NT2/D1 (cell line): ENCODE data around the gene DPEP2NB.

ENCODE experiments used
- SUZ12 ChIP-seq: IDR thresholded peaks from 2 replicates; pipeline ENCODE4 v1.6.1; 2011; ENCODE audit not compliant: insufficient read length, insufficient read depth; ENCODE audit errors: extremely low read depth
- YY1 ChIP-seq: IDR thresholded peaks from 2 replicates; pipeline ENCODE4 v1.6.1; 2011; ENCODE audit not compliant: insufficient read length, insufficient read depth
- ZNF274 ChIP-seq: IDR thresholded peaks from 2 replicates; pipeline ENCODE4 v1.6.1; 2011; ENCODE audit warnings: mild to moderate bottlenecking, low read depth, low read length

DNA sequence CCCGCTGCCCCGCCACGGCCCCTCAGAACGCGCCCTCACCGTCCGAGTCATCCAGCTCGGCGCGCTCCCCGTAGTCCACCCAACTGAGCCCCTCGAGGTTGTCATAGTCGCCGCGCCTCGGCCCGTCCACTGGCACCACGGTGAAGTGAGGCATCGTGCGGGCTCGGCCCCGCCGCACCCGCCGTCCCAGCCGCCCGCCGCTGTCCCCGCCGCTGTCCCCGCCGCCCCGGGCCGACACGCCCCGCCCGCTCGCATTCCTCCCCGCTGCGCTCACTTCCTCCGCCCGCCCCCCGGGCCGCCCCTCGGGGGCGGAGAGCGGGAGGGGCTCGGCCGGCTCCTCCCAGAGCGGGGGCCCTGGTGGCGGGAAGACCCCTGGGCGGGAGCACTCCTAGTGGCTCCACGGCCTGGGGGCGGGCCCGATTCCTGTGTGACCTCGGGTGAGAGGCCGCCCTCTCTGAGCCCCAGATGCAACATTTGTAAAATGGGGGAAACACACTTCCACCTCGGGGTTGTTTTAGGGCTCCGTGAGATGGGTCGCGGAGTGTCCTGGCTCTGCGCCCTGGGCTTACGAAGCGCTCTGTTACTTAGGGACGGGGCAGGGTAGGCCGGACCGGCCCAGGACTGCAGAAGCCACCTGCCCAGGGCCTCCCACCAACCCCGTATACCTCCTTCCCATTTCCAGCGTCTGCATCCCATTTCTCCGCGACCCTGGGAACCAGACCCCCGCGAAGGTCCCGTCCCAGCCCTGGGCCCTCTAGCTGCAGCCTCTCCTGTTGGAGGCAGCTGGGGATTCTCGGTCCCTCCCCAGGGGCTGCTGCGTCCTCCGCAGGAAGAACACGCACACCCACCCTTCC is 47.1 kb downstream of the DPEP2NB start, which contains the start of gene SLC12A4:
- no peak for TF ChIP-seq ZNF274
- TF ChIP-seq YY1, result no peak
- TF ChIP-seq SUZ12, result no peak
